ENCODE data around the gene TBC1D8. TPM values are rescaled to one million over a fixed set of nuclear protein-coding genes. Genes with fewer than 3 reads are reported as not detected.
A peak's percentile ranks its signal among the peaks of the same experiment; 100 is the strongest.

TBC1D8 gene
- total and polyA plus RNA-seq, 2 of the 13 experiments (the other 11 are each of a cell fraction or from before 2014, with no cell fraction given) = 45.1 to 95.4 TPM

DNA sequence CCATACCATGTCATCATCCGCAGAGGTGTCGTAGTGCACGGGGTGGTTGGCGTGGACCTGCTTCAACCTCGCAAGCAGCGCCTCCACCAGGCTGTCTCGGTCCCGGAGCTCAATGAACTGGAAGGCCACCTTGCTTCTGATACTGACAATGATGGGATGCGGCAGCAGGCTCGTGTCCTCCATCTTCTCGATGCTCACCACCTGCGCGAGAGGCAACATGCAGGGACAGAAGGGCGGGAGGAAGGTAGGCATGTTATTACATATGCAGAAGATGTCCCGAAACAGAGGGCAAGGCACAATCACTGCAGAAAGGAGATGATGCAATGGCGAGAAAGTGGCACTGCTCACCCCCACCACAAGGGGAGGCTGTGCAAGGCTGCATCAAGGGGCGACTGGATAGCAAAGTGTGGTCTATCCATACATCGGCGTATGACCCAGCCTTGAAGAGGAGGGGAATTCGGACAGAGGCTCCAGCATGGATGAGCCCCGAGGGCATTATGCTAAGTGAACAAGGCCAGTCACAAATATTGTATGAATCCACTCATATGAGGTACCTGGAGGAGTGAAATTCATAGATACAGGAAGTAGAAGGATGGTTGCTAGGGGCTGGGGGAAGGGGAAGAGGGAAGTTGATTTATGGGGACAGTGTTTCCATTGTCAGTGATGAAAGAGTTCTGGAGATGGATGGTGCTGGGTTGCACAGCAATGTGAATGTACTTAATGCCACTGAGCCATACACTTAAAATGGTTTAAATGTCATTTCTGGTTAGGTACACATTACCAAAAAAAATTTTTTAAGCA, 112.5 kb downstream of the TBC1D8 start (continued):
- TF ChIP-seq MED1 (CRISPR knock-in tag; IDR thresholded peaks at IDR 0.05) (peak; percentile 52), SMAD3 (CRISPR knock-in tag; IDR thresholded peaks at IDR 0.05) (peak; percentile 72; the same call in 1 of the 2 replicates), KAT8 (CRISPR knock-in tag; IDR thresholded peaks at IDR 0.05) (peak; percentile 32; the same call in 1 of the 2 replicates), CBFB (CRISPR knock-in tag; IDR thresholded peaks at IDR 0.05) (0 out of 2 replicates have a peak, but pooled peaks have one; percentile 67), TAF1 (CRISPR knock-in tag; IDR thresholded peaks at IDR 0.05) (peak; percentile 31; the same call in 1 of the 2 replicates), HOXA3 (CRISPR knock-in tag; IDR thresholded peaks at IDR 0.05) (peak; percentile 51; the same call in 1 of the 2 replicates), MIXL1 (CRISPR knock-in tag; IDR thresholded peaks at IDR 0.05) (0 out of 2 replicates have a peak, but pooled peaks have one; percentile 52), POGZ (CRISPR knock-in tag; IDR thresholded peaks at IDR 0.05) (0 out of 2 replicates have a peak, but pooled peaks have one; percentile 23), ZSCAN9 (CRISPR knock-in tag; IDR thresholded peaks at IDR 0.05; ENCODE audit: borderline replicate concordance) (peak; percentile 67; the same call in 1 of the 2 replicates), ZNF614 (CRISPR knock-in tag; IDR thresholded peaks at IDR 0.05; ENCODE audit: borderline replicate concordance) (peak; percentile 39; the same call in 1 of the 2 replicates), ZMYM4 (CRISPR knock-in tag; IDR thresholded peaks at IDR 0.05) (peak; percentile 74), RXRA (CRISPR knock-in tag; IDR thresholded peaks at IDR 0.05) (0 out of 2 replicates have a peak, but pooled peaks have one; percentile 66), XRCC5 (optimal IDR thresholded peaks at IDR 0.05; ENCODE audit: low read length) (peak; percentile 87), CENPX (CRISPR knock-in tag; IDR thresholded peaks at IDR 0.05) (no peak)
- TF ChIP-seq, protein P1, sequence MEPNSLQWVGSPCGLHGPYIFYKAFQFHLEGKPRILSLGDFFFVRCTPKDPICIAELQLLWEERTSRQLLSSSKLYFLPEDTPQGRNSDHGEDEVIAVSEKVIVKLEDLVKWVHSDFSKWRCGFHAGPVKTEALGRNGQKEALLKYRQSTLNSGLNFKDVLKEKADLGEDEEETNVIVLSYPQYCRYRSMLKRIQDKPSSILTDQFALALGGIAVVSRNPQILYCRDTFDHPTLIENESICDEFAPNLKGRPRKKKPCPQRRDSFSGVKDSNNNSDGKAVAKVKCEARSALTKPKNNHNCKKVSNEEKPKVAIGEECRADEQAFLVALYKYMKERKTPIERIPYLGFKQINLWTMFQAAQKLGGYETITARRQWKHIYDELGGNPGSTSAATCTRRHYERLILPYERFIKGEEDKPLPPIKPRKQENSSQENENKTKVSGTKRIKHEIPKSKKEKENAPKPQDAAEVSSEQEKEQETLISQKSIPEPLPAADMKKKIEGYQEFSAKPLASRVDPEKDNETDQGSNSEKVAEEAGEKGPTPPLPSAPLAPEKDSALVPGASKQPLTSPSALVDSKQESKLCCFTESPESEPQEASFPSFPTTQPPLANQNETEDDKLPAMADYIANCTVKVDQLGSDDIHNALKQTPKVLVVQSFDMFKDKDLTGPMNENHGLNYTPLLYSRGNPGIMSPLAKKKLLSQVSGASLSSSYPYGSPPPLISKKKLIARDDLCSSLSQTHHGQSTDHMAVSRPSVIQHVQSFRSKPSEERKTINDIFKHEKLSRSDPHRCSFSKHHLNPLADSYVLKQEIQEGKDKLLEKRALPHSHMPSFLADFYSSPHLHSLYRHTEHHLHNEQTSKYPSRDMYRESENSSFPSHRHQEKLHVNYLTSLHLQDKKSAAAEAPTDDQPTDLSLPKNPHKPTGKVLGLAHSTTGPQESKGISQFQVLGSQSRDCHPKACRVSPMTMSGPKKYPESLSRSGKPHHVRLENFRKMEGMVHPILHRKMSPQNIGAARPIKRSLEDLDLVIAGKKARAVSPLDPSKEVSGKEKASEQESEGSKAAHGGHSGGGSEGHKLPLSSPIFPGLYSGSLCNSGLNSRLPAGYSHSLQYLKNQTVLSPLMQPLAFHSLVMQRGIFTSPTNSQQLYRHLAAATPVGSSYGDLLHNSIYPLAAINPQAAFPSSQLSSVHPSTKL (CRISPR knock-in tag; IDR thresholded peaks at IDR 0.05) = peak; percentile 35; the same call in 1 of the 2 replicates
- TF ChIP-seq, protein P2, sequence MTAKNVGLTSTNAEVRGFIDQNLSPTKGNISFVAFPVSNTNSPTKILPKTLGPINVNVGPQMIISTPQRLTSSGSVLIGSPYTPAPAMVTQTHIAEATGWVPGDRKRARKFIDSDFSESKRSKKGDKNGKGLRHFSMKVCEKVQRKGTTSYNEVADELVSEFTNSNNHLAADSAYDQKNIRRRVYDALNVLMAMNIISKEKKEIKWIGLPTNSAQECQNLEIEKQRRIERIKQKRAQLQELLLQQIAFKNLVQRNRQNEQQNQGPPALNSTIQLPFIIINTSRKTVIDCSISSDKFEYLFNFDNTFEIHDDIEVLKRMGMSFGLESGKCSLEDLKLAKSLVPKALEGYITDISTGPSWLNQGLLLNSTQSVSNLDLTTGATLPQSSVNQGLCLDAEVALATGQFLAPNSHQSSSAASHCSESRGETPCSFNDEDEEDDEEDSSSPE (CRISPR knock-in tag; IDR thresholded peaks at IDR 0.05) = no peak
- TF ChIP-seq, protein P3, sequence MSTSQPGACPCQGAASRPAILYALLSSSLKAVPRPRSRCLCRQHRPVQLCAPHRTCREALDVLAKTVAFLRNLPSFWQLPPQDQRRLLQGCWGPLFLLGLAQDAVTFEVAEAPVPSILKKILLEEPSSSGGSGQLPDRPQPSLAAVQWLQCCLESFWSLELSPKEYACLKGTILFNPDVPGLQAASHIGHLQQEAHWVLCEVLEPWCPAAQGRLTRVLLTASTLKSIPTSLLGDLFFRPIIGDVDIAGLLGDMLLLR (CRISPR knock-in tag; IDR thresholded peaks at IDR 0.05) = 0 out of 2 replicates have a peak, but pooled peaks have one; percentile 64
- TF ChIP-seq, protein P4, sequence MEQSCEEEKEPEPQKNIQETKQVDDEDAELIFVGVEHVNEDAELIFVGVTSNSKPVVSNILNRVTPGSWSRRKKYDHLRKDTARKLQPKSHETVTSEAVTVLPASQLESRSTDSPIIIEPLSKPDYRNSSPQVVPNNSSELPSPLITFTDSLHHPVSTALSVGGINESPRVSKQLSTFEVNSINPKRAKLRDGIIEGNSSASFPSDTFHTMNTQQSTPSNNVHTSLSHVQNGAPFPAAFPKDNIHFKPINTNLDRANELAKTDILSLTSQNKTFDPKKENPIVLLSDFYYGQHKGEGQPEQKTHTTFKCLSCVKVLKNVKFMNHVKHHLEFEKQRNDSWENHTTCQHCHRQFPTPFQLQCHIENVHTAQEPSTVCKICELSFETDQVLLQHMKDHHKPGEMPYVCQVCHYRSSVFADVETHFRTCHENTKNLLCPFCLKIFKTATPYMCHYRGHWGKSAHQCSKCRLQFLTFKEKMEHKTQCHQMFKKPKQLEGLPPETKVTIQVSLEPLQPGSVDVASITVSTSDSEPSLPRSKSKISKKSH (CRISPR knock-in tag; IDR thresholded peaks at IDR 0.05; ENCODE audit: borderline replicate concordance) = 0 out of 2 replicates have a peak, but pooled peaks have one; percentile 63
- TF ChIP-seq, protein P5, sequence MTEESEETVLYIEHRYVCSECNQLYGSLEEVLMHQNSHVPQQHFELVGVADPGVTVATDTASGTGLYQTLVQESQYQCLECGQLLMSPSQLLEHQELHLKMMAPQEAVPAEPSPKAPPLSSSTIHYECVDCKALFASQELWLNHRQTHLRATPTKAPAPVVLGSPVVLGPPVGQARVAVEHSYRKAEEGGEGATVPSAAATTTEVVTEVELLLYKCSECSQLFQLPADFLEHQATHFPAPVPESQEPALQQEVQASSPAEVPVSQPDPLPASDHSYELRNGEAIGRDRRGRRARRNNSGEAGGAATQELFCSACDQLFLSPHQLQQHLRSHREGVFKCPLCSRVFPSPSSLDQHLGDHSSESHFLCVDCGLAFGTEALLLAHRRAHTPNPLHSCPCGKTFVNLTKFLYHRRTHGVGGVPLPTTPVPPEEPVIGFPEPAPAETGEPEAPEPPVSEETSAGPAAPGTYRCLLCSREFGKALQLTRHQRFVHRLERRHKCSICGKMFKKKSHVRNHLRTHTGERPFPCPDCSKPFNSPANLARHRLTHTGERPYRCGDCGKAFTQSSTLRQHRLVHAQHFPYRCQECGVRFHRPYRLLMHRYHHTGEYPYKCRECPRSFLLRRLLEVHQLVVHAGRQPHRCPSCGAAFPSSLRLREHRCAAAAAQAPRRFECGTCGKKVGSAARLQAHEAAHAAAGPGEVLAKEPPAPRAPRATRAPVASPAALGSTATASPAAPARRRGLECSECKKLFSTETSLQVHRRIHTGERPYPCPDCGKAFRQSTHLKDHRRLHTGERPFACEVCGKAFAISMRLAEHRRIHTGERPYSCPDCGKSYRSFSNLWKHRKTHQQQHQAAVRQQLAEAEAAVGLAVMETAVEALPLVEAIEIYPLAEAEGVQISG (CRISPR knock-in tag; IDR thresholded peaks at IDR 0.05) = peak; percentile 83

Data from HepG2 (cell line).